SK-N-SH (cell line): Measurements from ENCODE around the gene AKAP14. TPM values are rescaled to one million over a fixed set of nuclear protein-coding genes. Genes with fewer than 3 reads are reported as not detected.
"Not testable (repeated sequence)": the region's sequence is repeated elsewhere in the genome, so short reads cannot be mapped to it uniquely, and the experiment has no call there.

Experiments used
- CTCF ChIA-PET: fragments of 300-600, 350-600 bp; formaldehyde crosslinking; extraction: SDS; loops from one replicate; lab custom pipeline; 2021; lab: Yijun Ruan, JAX
- POLR2A ChIA-PET: fragments of 350-600 bp; sonication (Branson Sonifier 250); formaldehyde crosslinking; extraction: SDS; loops from one replicate; lab custom pipeline; 2020; ENCODE audit warnings: antibody characterized with exemption, inconsistent platforms; lab: Yijun Ruan, JAX
- DNase-seq: peaks from one replicate; pipeline ENCODE4 v3.0.0; 2012
- H2AFZ ChIP-seq: fragments of 200-600 bp; sonication (generic); 2 replicates; pipeline ENCODE4 v1.8.1; 2016; ENCODE audit warnings: antibody characterized with exemption, mild to moderate bottlenecking, low read depth
- H3F3A ChIP-seq: fragments of 200-600 bp; sonication (generic); replicated peaks from 2 replicates; pipeline ENCODE3; 2016; ENCODE audit warnings: antibody characterized with exemption, mild to moderate bottlenecking; ENCODE audit not compliant: insufficient read depth
- H3K27ac ChIP-seq, 2 experiments: fragments of 200-500 bp in 1 of 2; fragments of 200-600 bp in 1 of 2; sonication (Bioruptor generic) in 1 of 2; sonication (generic), shearing (Covaris generic) in 1 of 2; 2 replicates each; pipeline versions ENCODE4 v1.5.1 to v1.6.1; 2014 to 2016; ENCODE audit warnings: low read depth in 2 of 2, inconsistent platforms in 1 of 2, low read length in 1 of 2, mild to moderate bottlenecking in 1 of 2, mixed read lengths in 1 of 2
- H3K27me3 ChIP-seq: fragments of 200-600 bp; sonication (generic), shearing (Covaris generic); 2 replicates; pipeline ENCODE4 v1.6.1; 2016; ENCODE audit warnings: mixed run types; ENCODE audit not compliant: insufficient read depth
- H3K36me3 ChIP-seq, 2 experiments: fragments of 200-500 bp in 1 of 2; fragments of 200-600 bp in 1 of 2; sonication (Bioruptor generic) in 1 of 2; sonication (generic) in 1 of 2; replicated peaks in 1 of 2; 2 replicates each; pipeline versions ENCODE3 to v1.5.1; 2014 to 2016; ENCODE audit warnings: low read length in 1 of 2, mild to moderate bottlenecking in 1 of 2; ENCODE audit not compliant: insufficient read depth in 2 of 2, control insufficient read depth in 1 of 2
- H3K4me1 ChIP-seq, 2 experiments: fragments of 200-500 bp in 1 of 2; fragments of 200-600 bp in 1 of 2; sonication (Bioruptor generic) in 1 of 2; sonication (generic), shearing (Covaris generic) in 1 of 2; 2 replicates each; pipeline versions ENCODE4 v1.5.1 to v1.6.1; 2014 to 2016; ENCODE audit warnings: low read depth in 1 of 2, low read length in 1 of 2, mixed run types in 1 of 2; ENCODE audit not compliant: insufficient read depth in 2 of 2, control insufficient read depth in 1 of 2
- H3K4me2 ChIP-seq: fragments of 200-600 bp; sonication (generic), shearing (Covaris generic); 2 replicates; pipeline ENCODE4 v1.6.1; 2017; ENCODE audit warnings: mixed run types
- H3K4me3 ChIP-seq, 2 experiments: fragments of 200-500 bp in 1 of 2; fragments of 200-600 bp in 1 of 2; sonication (Bioruptor generic) in 1 of 2; sonication (generic), shearing (Covaris generic) in 1 of 2; 2 replicates each; pipeline versions ENCODE4 v1.5.1 to v1.8.1; 2014 to 2016; ENCODE audit warnings: low read depth in 2 of 2, inconsistent platforms in 1 of 2, low read length in 1 of 2, mild to moderate bottlenecking in 1 of 2, mixed read lengths in 1 of 2, moderate library complexity in 1 of 2
- H3K79me2 ChIP-seq: fragments of 200-600 bp; sonication (generic); 2 replicates; pipeline ENCODE4 v1.8.1; 2017; ENCODE audit warnings: mild to moderate bottlenecking; ENCODE audit not compliant: insufficient read depth
- H3K9ac ChIP-seq: fragments of 200-600 bp; sonication (generic); 2 replicates; pipeline ENCODE4 v1.6.1; 2017; ENCODE audit warnings: mixed run types
- H3K9me2 ChIP-seq: fragments of 200-600 bp; sonication (generic); 2 replicates; pipeline ENCODE4 v1.6.1; 2017; ENCODE audit warnings: mixed run types
- H3K9me3 ChIP-seq: fragments of 200-600 bp; sonication (generic); 2 replicates; pipeline ENCODE4 v1.6.1; 2017; ENCODE audit warnings: mixed run types, mild to moderate bottlenecking, moderate library complexity
- H4K20me1 ChIP-seq: fragments of 200-600 bp; sonication (generic); 2 replicates; pipeline ENCODE4 v1.6.1; 2017; ENCODE audit warnings: mild to moderate bottlenecking, mixed run types; ENCODE audit not compliant: insufficient read depth
- ELF1 ChIP-seq: IDR thresholded peaks from 2 replicates; pipeline ENCODE4 v1.4.0; 2012
- EZH2phosphoT487 ChIP-seq: fragments of 200-600 bp; sonication (generic); IDR thresholded peaks from 2 replicates; pipeline ENCODE4 v1.6.1; 2017; ENCODE audit warnings: low read depth, mixed run types, mild to moderate bottlenecking, antibody characterized with exemption, moderate library complexity, borderline replicate concordance
- GABPA ChIP-seq: IDR thresholded peaks from 2 replicates; pipeline ENCODE4 v1.4.0; 2012; ENCODE audit warnings: low read depth, mild to moderate bottlenecking
- MEF2A ChIP-seq: IDR thresholded peaks from 2 replicates; pipeline ENCODE4 v1.4.0; 2012; ENCODE audit warnings: low read depth, borderline replicate concordance
- MXI1 ChIP-seq: IDR thresholded peaks from 2 replicates; pipeline ENCODE4 v1.6.1; 2012; ENCODE audit warnings: mild to moderate bottlenecking, low read depth, low read length, improper control_type of control experiment
- PBX3 ChIP-seq: IDR thresholded peaks from 2 replicates; pipeline ENCODE4; 2012
- RCOR1 ChIP-seq: fragments of 150-350 bp; IDR thresholded peaks from 2 replicates; pipeline ENCODE4 v1.6.1; 2017; ENCODE audit warnings: antibody characterized with exemption, low read length
- REST ChIP-seq: IDR thresholded peaks from 2 replicates; pipeline ENCODE4 v1.6.1; 2012; ENCODE audit warnings: mild to moderate bottlenecking, low read depth, low read length, moderate library complexity
- RFX5 ChIP-seq: IDR thresholded peaks from 2 replicates; pipeline ENCODE4 v1.6.1; 2012; ENCODE audit warnings: mild to moderate bottlenecking, improper control_type of control experiment, low read length
- SMC3 ChIP-seq: IDR thresholded peaks from 2 replicates; pipeline ENCODE4 v1.6.1; 2012; ENCODE audit warnings: low read depth, low read length, improper control_type of control experiment
- TEAD4 ChIP-seq: IDR thresholded peaks from 2 replicates; pipeline ENCODE4 v1.4.0; 2012; ENCODE audit warnings: mild to moderate bottlenecking, borderline replicate concordance; ENCODE audit not compliant: insufficient read depth
- YY1 ChIP-seq: IDR thresholded peaks from 2 replicates; pipeline ENCODE4 v1.4.0; 2012; ENCODE audit warnings: low read depth, mild to moderate bottlenecking
- WGBS: methylation state at CpG from one replicate; pipeline ENCODE4 v1.1.6; 2017; ENCODE audit warnings: low lambda C conversion rate; 5-methylcytosine and 5-hydroxymethylcytosine counted together
- polyA plus RNA-seq, 3 experiments: library from polyadenylated mRNA; depleted of rRNA; stranded (reverse); fragments of >200 nt; gene quantifications; 2 replicates each; pipeline ENCODE4 v1.2.3, GENCODE V29; 2012

Gene AKAP14
- polyA plus RNA-seq, 1 of the 3 experiments (the other 2 are of a cell fraction), result 0.23 TPM

- TF ChIP-seq RFX5, result no peak
- Histone ChIP-seq H4K20me1 (no peaks in the 10 kb centered on the region), H3K4me2 (no peak overlapping the region), H3K27ac (no peak overlapping the region), H3K9ac (no peak overlapping the region), H3K36me3 (no peaks in the 10 kb centered on the region), H2AFZ (no peak overlapping the region), H3K4me1 (no peaks in the 10 kb centered on the region), H3K4me3 (no peak overlapping the region), H3K9me2 (no peaks in the 10 kb centered on the region), H3K79me2 (no peaks in the 10 kb centered on the region), H3K27me3 (no peaks in the 10 kb centered on the region; the same call in 1 of the 2 replicates), H3K9me3 (no peaks in the 10 kb centered on the region), H3F3A (no peaks in the 10 kb centered on the region)
- CTCF ChIA-PET, result no interaction called here
- 64% methylated on average over 2 of the region's 2 CpGs for WGBS
- no peak for DNase-seq
- POLR2A ChIA-PET, result no interaction called here
Measured at GRCh38 chrX:119917877-119918276, 22.2 kb downstream of the AKAP14 start.

GRCh38 chrX:119919835-119920585 lies 24.3 kb downstream of the AKAP14 start:
- DNase-seq, result no peak
- Histone ChIP-seq H3K9me3 (no peaks in the 10 kb centered on the region), H3K36me3 (peaks cover 1 to 6% of the 10 kb centered on the region in 2 experiments), H3K9ac (no peak overlapping the region), H3K27me3 (no peaks in the 10 kb centered on the region), H3K27ac (no peak overlapping the region), H3K4me1 (no peaks in the 10 kb centered on the region), H2AFZ (no peak overlapping the region), H3K79me2 (no peaks in the 10 kb centered on the region), H3K9me2 (no peaks in the 10 kb centered on the region), H4K20me1 (no peaks in the 10 kb centered on the region), H3K4me3 (no peak overlapping the region), H3K4me2 (no peak overlapping the region), H3F3A (no peaks in the 10 kb centered on the region)
- 94% methylated on average over 5 of the region's 5 CpGs for WGBS
- no peak for TF ChIP-seq MXI1
- TF ChIP-seq TEAD4, result no peak
- TF ChIP-seq REST, result no peak
- no peak for TF ChIP-seq GABPA
- TF ChIP-seq SMC3, result no peak
- TF ChIP-seq MEF2A, result no peak
- TF ChIP-seq YY1, result no peak
- TF ChIP-seq ELF1, result no peak
- no peak for TF ChIP-seq EZH2phosphoT487
- no peak for TF ChIP-seq RCOR1
- TF ChIP-seq PBX3, result no peak
- ChIA-PET CTCF (no interaction called here), POLR2A (no interaction called here)

GRCh38 chrX:119922391-119922790 lies 26.7 kb downstream of the AKAP14 start:
- POLR2A ChIA-PET, CTCF ChIA-PET, DNase-seq, H3K9me2 ChIP-seq, H3K79me2 ChIP-seq, H4K20me1 ChIP-seq, H3K27ac ChIP-seq, H3K9me3 ChIP-seq, H3K4me3 ChIP-seq, H3K4me2 ChIP-seq, H3F3A ChIP-seq, H2AFZ ChIP-seq, H3K4me1 ChIP-seq, H3K9ac ChIP-seq, H3K27me3 ChIP-seq: not testable (repeated sequence)
- WGBS, result 93% methylated on average over 7 of the region's 7 CpGs
- peaks cover 5 to 17% of the 10 kb centered on the region in 2 experiments for H3K36me3 ChIP-seq
